ENCODE data around the gene PLS3. TPM values are rescaled to one million over a fixed set of nuclear protein-coding genes. Genes with fewer than 3 reads are reported as not detected.

Gene PLS3
- total RNA-seq, 1 experiment from 2014 or later, result 88.2 TPM

- peaks cover 17% of the 10 kb centered on the region for H3K36me3 ChIP-seq (ENCODE audit: insufficient read depth, low read length, poor library complexity, severe bottlenecking)
- H3K27ac ChIP-seq (ENCODE audit: low read depth, low read length, poor library complexity, severe bottlenecking), result peak overlapping the region; percentile 70
- TF ChIP-seq, protein P1, sequence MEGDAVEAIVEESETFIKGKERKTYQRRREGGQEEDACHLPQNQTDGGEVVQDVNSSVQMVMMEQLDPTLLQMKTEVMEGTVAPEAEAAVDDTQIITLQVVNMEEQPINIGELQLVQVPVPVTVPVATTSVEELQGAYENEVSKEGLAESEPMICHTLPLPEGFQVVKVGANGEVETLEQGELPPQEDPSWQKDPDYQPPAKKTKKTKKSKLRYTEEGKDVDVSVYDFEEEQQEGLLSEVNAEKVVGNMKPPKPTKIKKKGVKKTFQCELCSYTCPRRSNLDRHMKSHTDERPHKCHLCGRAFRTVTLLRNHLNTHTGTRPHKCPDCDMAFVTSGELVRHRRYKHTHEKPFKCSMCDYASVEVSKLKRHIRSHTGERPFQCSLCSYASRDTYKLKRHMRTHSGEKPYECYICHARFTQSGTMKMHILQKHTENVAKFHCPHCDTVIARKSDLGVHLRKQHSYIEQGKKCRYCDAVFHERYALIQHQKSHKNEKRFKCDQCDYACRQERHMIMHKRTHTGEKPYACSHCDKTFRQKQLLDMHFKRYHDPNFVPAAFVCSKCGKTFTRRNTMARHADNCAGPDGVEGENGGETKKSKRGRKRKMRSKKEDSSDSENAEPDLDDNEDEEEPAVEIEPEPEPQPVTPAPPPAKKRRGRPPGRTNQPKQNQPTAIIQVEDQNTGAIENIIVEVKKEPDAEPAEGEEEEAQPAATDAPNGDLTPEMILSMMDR (conservative IDR thresholded peaks at IDR 0.05; ENCODE audit: low read depth, low read length), result no peak
- no peak for TF ChIP-seq EZH2 (IDR thresholded peaks at IDR 0.05; ENCODE audit: borderline replicate concordance, low read depth, low read length, poor library complexity, severe bottlenecking)
- intact Hi-C loops (cut with micrococcal nuclease; ENCODE audit: unreplicated experiment), result loop anchor here (2.0 kb wide), 1 partner anchor 40 kb away; no protein-coding TSS in a partner anchor
- no peak overlapping the region for H3K4me3 ChIP-seq (ENCODE audit: low read depth, low read length, poor library complexity, severe bottlenecking)
- ChIA-PET CTCF (no interaction called here), POLR2A (ENCODE audit: low non-redundant PET) (no interaction called here)
- H3K27me3 ChIP-seq (replicated peaks; ENCODE audit: insufficient read depth, low read depth, low read length, poor library complexity), result peaks cover 11% of the 10 kb centered on the region
- H3K9me3 ChIP-seq (ENCODE audit: low read depth, low read length, poor library complexity, severe bottlenecking), result no peaks in the 10 kb centered on the region
- DNase-seq (ENCODE audit: low spot score), result peak; percentile 16
- H3K4me1 ChIP-seq (ENCODE audit: insufficient read depth, low read length, poor library complexity, severe bottlenecking), result peaks cover 9% of the 10 kb centered on the region
- BruUV-seq (replicated peaks), result no TSS peak
Observed at GRCh38 chrX:115650449-115650848, 89.5 kb downstream of the PLS3 start.

GRCh38 chrX:115650916-115651315 is 89.9 kb downstream of the PLS3 start:
- peak; percentile 80 for DNase-seq (ENCODE audit: low spot score)
- no peak for TF ChIP-seq EZH2 (IDR thresholded peaks at IDR 0.05; ENCODE audit: borderline replicate concordance, low read depth, low read length, poor library complexity, severe bottlenecking)
- TF ChIP-seq, protein P1 (conservative IDR thresholded peaks at IDR 0.05; ENCODE audit: low read depth, low read length), result peak; percentile 77

DNA sequence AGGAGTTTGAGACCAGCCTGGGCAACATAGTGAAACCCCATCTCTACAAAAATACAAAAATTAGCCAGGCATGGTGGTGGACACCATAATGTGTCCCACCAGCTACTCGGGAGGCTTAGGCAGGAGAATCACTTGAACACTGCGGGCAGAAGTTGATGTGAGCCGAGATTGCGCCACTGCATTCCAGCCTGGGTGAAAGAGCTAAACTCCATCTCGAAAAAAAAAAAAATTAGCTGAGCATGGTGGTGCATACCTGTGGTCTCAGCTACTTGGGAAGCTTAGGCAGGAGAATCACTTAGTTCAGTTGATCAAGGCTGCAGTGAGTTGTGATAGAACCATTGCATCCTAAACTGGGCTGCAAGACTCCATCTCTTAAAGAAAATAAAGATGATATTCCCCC is 91.2 kb downstream of the PLS3 start:
- Histone ChIP-seq H3K4me3 (ENCODE audit: low read depth, low read length, poor library complexity, severe bottlenecking) (no peak overlapping the region), H3K27ac (ENCODE audit: low read depth, low read length, poor library complexity, severe bottlenecking) (no peak overlapping the region), H3K27me3 (replicated peaks; ENCODE audit: insufficient read depth, low read depth, low read length, poor library complexity) (no peaks in the 10 kb centered on the region), H3K9me3 (ENCODE audit: low read depth, low read length, poor library complexity, severe bottlenecking) (no peaks in the 10 kb centered on the region), H3K36me3 (ENCODE audit: insufficient read depth, low read length, poor library complexity, severe bottlenecking) (peaks cover 11% of the 10 kb centered on the region), H3K4me1 (ENCODE audit: insufficient read depth, low read length, poor library complexity, severe bottlenecking) (peaks cover 9% of the 10 kb centered on the region)
- no peak for DNase-seq (ENCODE audit: low spot score)
- ChIA-PET POLR2A (ENCODE audit: low non-redundant PET) (no interaction called here), CTCF (no interaction called here)
- intact Hi-C loops (cut with micrococcal nuclease; ENCODE audit: unreplicated experiment), result no loop called here
- no TSS peak for BruUV-seq (replicated peaks)
- TF ChIP-seq, protein P1 (conservative IDR thresholded peaks at IDR 0.05; ENCODE audit: low read depth, low read length), result no peak
- no peak for TF ChIP-seq EZH2 (IDR thresholded peaks at IDR 0.05; ENCODE audit: borderline replicate concordance, low read depth, low read length, poor library complexity, severe bottlenecking)

More at GRCh38 chrX:115650916-115651315, 89.9 kb downstream of the PLS3 start:
- Histone ChIP-seq H3K36me3 (ENCODE audit: insufficient read depth, low read length, poor library complexity, severe bottlenecking) (peaks cover 17% of the 10 kb centered on the region), H3K4me1 (ENCODE audit: insufficient read depth, low read length, poor library complexity, severe bottlenecking) (peaks cover 9% of the 10 kb centered on the region), H3K9me3 (ENCODE audit: low read depth, low read length, poor library complexity, severe bottlenecking) (no peaks in the 10 kb centered on the region), H3K27ac (ENCODE audit: low read depth, low read length, poor library complexity, severe bottlenecking) (peak overlapping the region; percentile 70), H3K4me3 (ENCODE audit: low read depth, low read length, poor library complexity, severe bottlenecking) (no peak overlapping the region), H3K27me3 (replicated peaks; ENCODE audit: insufficient read depth, low read depth, low read length, poor library complexity) (peaks cover 8% of the 10 kb centered on the region)
- no TSS peak for BruUV-seq (replicated peaks)
- CTCF ChIA-PET, result no interaction called here
- POLR2A ChIA-PET (ENCODE audit: low non-redundant PET), result no interaction called here
- intact Hi-C loops (cut with micrococcal nuclease; ENCODE audit: unreplicated experiment), result loop anchor here (2.0 kb wide), 1 partner anchor 40 kb away; no protein-coding TSS in a partner anchor

Data from A673 (cell line).